Measurements from ENCODE around the gene ATRX.

- TF ChIP-seq CTCF (IDR thresholded peaks at IDR 0.05; ENCODE audit: low read depth, low read length, poor library complexity, severe bottlenecking): no peak
- no peak for TF ChIP-seq EZH2phosphoT487 (IDR thresholded peaks at IDR 0.05; ENCODE audit: borderline replicate concordance, low read length)
Measured at GRCh38 chrX:77638397-77638796, 147.6 kb downstream of the ATRX start.

Data from DOHH2 (cell line).